Ectodermal cell (in vitro differentiated cells): ENCODE results near the gene METTL13.

Experiments
- H3K27ac ChIP-seq: 2 replicates; pipeline ENCODE4 v1.7.0; 2013; ENCODE audit warnings: mild to moderate bottlenecking, low read depth, low read length; ENCODE audit not compliant: insufficient read depth, poor library complexity, severe bottlenecking
- H3K27me3 ChIP-seq: 2 replicates; pipeline ENCODE4 v1.7.0; 2013; ENCODE audit warnings: mild to moderate bottlenecking, low read length; ENCODE audit not compliant: insufficient read depth, control insufficient read depth, poor library complexity, severe bottlenecking
- H3K36me3 ChIP-seq: one replicate; pipeline ENCODE4 v1.7.0; 2013; ENCODE audit warnings: low read length; ENCODE audit not compliant: control insufficient read depth, insufficient read depth
- H3K4me1 ChIP-seq: one replicate; pipeline ENCODE4 v1.7.0; 2013; ENCODE audit warnings: low read length; ENCODE audit not compliant: control insufficient read depth, insufficient read depth
- H3K4me3 ChIP-seq: 2 replicates; pipeline ENCODE4 v1.7.0; 2013; ENCODE audit warnings: low read depth, low read length, control low read depth; ENCODE audit not compliant: insufficient read depth
- H3K9me3 ChIP-seq: 2 replicates; pipeline ENCODE4 v1.7.0; 2013; ENCODE audit warnings: mild to moderate bottlenecking, low read length, moderate library complexity; ENCODE audit not compliant: control insufficient read depth
- WGBS, 2 experiments: methylation state at CpG; one replicate each; pipeline ENCODE4 v1.1.7; 2013; ENCODE audit warnings: missing lambda C conversion rate in 2 of 2; 5-methylcytosine and 5-hydroxymethylcytosine counted together

Gene METTL13

DNA sequence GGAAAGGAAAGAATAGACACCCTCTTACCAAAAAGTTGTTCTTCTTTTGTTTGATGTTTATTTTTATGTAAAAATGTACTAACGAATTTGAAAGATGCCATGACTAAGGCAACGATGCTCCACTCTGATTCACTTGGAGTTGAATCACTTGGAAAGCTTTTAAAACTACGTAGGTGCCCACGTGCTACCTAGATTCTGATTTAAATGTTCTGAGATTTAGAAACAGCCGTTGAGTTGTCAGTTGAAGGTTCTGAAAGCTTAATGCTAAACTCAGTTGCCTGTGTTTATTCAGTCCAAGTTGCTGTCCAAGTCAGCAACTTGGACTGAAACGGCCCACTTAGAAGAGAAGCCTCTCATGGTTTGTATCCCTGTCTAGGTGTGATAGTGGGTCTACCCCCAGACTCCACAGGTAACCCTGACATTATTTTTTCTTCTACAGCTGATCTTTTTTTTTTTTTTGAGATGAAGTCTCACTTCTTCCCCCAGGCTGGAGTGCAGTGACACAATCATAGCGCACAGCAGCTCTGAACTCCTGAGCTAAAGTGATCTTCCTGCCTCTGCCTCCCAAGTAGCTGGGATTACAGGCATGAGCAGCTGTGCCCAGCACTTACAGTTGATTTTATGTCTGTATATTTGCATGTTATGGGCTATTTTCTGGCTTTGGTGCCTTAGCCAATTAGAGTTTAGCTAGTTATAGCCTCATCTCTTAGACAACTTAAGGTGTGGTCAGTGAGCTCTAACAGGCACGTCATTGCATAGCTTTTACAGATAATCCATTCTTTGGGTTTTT is 38.2 kb upstream of the METTL13 start:
- Histone ChIP-seq H3K36me3 (no peaks in the 10 kb centered on the region), H3K27me3 (no peaks in the 10 kb centered on the region), H3K4me3 (peak overlapping the region; percentile 91), H3K4me1 (no peaks in the 10 kb centered on the region), H3K9me3 (no peaks in the 10 kb centered on the region), H3K27ac (no peak overlapping the region)
- 45 to 49% methylated on average over 8 of the region's 8 CpGs for WGBS, 2 experiments

DNA sequence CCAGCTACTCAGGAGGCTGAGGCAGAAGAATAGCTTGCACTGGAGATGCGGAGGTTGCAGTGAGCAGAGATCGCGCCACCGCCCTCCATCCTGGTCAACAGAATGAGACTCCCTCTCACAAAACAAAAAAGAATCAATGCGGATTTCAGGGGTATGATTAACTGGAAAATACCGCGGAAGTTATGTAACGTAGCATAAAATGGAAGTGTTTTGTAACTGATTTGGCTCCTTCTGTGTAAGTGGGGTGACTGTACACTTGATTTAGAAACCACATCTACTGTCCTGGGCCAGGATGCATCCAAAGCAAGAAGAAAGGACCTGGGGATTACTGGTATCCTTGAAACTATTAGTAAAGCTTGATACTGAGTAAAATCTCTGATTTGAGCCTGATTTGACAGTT is 36.5 kb upstream of the METTL13 start:
- H3K27ac ChIP-seq = no peak overlapping the region
- no peaks in the 10 kb centered on the region for H3K9me3 ChIP-seq
- H3K4me1 ChIP-seq = no peaks in the 10 kb centered on the region
- WGBS, 2 experiments = 97% methylated on average over 8 of the region's 8 CpGs
- no peaks in the 10 kb centered on the region for H3K27me3 ChIP-seq
- no peak overlapping the region for H3K4me3 ChIP-seq
- no peaks in the 10 kb centered on the region for H3K36me3 ChIP-seq

GRCh38 chr1:171748651-171749050 is 32.8 kb upstream of the METTL13 start:
- H3K36me3 ChIP-seq = no peaks in the 10 kb centered on the region
- no peaks in the 10 kb centered on the region for H3K27me3 ChIP-seq
- 86 to 100% methylated on average over 1 to 2 of the region's 3 CpGs for WGBS, 2 experiments
- no peak overlapping the region for H3K27ac ChIP-seq
- H3K4me3 ChIP-seq = no peak overlapping the region
- H3K9me3 ChIP-seq = no peaks in the 10 kb centered on the region
- no peaks in the 10 kb centered on the region for H3K4me1 ChIP-seq

- no peak overlapping the region for H3K27ac ChIP-seq
- H3K4me3 ChIP-seq = no peak overlapping the region
- H3K4me1 ChIP-seq = no peaks in the 10 kb centered on the region
- H3K9me3 ChIP-seq = no peaks in the 10 kb centered on the region
- H3K36me3 ChIP-seq = no peaks in the 10 kb centered on the region
- 95 to 97% methylated on average over 6 of the region's 6 CpGs for WGBS, 2 experiments
- no peaks in the 10 kb centered on the region for H3K27me3 ChIP-seq
These were observed 30.2 kb upstream of the METTL13 start for GRCh38 chr1:171751221-171751620.

DNA sequence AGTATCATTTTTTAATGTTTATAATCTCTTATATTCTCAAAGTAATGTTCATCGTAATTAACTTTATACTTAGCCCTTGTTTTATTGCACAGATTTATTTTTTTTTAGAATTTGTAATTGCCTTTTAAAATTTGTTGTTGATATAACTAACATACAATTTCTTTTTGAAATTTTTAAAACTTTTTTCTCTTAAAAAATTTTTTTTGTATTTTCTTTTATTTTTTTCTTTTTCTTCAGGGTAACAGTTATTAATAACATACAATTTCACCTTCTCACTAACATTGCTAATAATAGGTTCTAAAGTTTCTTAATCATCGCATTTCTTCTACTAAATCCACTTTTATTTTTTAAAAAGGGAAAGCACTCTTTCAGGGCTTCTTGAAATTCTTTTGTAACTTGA is 28.3 kb upstream of the METTL13 start:
- H3K27me3 ChIP-seq = no peaks in the 10 kb centered on the region
- 100% methylated on average over 1 of the region's 2 CpGs for WGBS, 2 experiments
- no peaks in the 10 kb centered on the region for H3K36me3 ChIP-seq
- H3K9me3 ChIP-seq = no peaks in the 10 kb centered on the region
- no peak overlapping the region for H3K4me3 ChIP-seq
- no peak overlapping the region for H3K27ac ChIP-seq
- H3K4me1 ChIP-seq = no peaks in the 10 kb centered on the region

- Histone ChIP-seq H3K4me3 (no peak overlapping the region), H3K4me1 (no peaks in the 10 kb centered on the region), H3K36me3 (no peaks in the 10 kb centered on the region), H3K27me3 (no peaks in the 10 kb centered on the region), H3K9me3 (no peaks in the 10 kb centered on the region), H3K27ac (no peak overlapping the region)
- 70 to 82% methylated on average over 4 of the region's 4 CpGs for WGBS, 2 experiments
These were observed 27.6 kb upstream of the METTL13 start for GRCh38 chr1:171753685-171754352.

GRCh38 chr1:171754353-171754705 is 27.1 kb upstream of the METTL13 start:
- no peaks in the 10 kb centered on the region for H3K9me3 ChIP-seq
- H3K36me3 ChIP-seq = no peaks in the 10 kb centered on the region
- H3K27ac ChIP-seq = no peak overlapping the region
- no peaks in the 10 kb centered on the region for H3K27me3 ChIP-seq
- H3K4me3 ChIP-seq = no peak overlapping the region
- H3K4me1 ChIP-seq = no peaks in the 10 kb centered on the region
- 83 to 88% methylated on average over 4 of the region's 4 CpGs for WGBS, 2 experiments

DNA sequence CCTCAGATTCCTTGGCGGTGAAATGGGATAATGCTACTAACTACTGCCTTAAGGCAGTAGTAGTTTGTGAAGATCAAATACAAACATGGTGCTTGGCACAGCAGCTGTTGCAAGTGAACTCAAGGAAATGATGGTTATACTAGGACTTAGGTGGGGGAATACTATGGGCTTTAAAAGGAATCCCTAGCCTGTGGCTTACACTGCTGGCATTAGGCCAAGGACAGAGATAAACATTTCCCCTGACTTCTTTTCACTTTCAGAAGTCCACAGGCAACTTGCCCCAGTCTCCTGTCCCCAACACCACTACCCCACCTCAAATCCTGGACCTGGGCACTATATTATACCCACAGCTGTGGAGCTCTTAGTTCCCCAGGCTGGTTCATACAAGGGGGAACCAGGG is 26.5 kb upstream of the METTL13 start:
- Histone ChIP-seq H3K9me3 (no peaks in the 10 kb centered on the region), H3K27me3 (no peaks in the 10 kb centered on the region), H3K4me3 (no peak overlapping the region), H3K36me3 (no peaks in the 10 kb centered on the region), H3K27ac (no peak overlapping the region), H3K4me1 (no peaks in the 10 kb centered on the region)
- WGBS, 2 experiments = 98 to 100% methylated on average over 1 of the region's 1 CpG

DNA sequence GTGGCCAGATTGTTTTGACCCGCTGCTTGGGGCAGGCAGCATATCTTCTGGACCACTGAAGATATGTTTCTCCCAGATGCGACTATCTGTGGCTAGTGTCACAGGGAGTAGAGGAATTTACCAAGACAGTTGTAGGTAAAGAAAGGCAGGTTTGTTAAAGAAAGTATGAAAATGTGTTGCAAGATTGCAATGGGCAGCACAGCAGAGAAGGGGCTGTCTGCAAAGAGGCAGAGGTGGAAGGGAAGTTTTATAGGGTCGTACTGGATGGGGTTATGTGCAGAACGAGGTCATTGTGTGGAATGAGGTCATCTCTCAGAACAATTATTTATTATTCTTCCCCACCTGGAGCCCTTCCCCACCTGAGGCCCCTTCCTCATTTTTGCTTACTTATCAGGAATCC is 24.6 kb upstream of the METTL13 start:
- 94 to 97% methylated on average over 2 to 3 of the region's 4 CpGs for WGBS, 2 experiments
- no peak overlapping the region for H3K4me3 ChIP-seq
- no peaks in the 10 kb centered on the region for H3K27me3 ChIP-seq
- no peaks in the 10 kb centered on the region for H3K36me3 ChIP-seq
- no peaks in the 10 kb centered on the region for H3K9me3 ChIP-seq
- H3K27ac ChIP-seq = no peak overlapping the region
- no peaks in the 10 kb centered on the region for H3K4me1 ChIP-seq

DNA sequence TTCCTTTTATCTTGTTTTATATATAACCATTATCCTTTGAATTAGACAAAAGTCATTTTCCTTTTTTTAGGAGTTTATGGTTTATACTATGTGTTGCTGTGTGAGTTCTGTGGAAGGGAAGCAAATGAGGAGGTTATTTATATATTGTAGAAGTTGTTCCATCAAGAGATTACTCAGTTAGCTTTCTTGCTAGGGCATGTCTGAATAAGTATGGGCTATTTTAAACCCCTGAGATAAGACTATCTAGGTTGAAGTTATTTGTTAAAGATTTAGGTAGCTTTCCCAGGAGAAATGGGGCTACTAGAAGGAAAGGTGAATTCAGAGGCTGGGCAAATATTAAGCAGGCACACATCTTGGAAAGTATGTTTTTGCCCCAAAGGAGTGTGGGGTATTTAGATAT is 23.4 kb upstream of the METTL13 start:
- Histone ChIP-seq H3K36me3 (no peaks in the 10 kb centered on the region), H3K27ac (no peak overlapping the region), H3K9me3 (no peaks in the 10 kb centered on the region), H3K27me3 (no peaks in the 10 kb centered on the region), H3K4me3 (no peak overlapping the region), H3K4me1 (no peaks in the 10 kb centered on the region)
